GM12878 (cell line): ENCODE data around the gene CASQ1. TPM values are rescaled to one million over a fixed set of nuclear protein-coding genes. Genes with fewer than 3 reads are reported as not detected.

Experiments used
- ATF7 ChIP-seq: fragments of 450-650 bp; IDR thresholded peaks from 2 replicates; pipeline ENCODE4 v1.6.1; 2016; ENCODE audit warnings: low read depth, mild to moderate bottlenecking
- CBX3 ChIP-seq: fragments of 200-600 bp; sonication (generic); IDR thresholded peaks from 2 replicates; pipeline ENCODE4 v1.6.1; 2016; ENCODE audit warnings: low read depth, borderline replicate concordance
- CEBPB ChIP-seq, 2 experiments: fragments of 150-350 bp in 1 of 2; IDR thresholded peaks; 2 replicates each; pipeline ENCODE4 v1.6.1; 2012 to 2014; ENCODE audit warnings: low read depth in 2 of 2, low read length in 2 of 2, borderline replicate concordance in 1 of 2, inconsistent platforms in 1 of 2
- HDGF ChIP-seq: fragments of 450-650 bp; IDR thresholded peaks from 2 replicates; pipeline ENCODE4 v1.6.1; 2016; ENCODE audit warnings: antibody characterized with exemption
- MTA2 ChIP-seq: fragments of 450-650 bp; IDR thresholded peaks from 2 replicates; pipeline ENCODE4 v1.6.1; 2016; ENCODE audit warnings: low read depth, mild to moderate bottlenecking, moderate library complexity
- MYB ChIP-seq: fragments of 150-350 bp; IDR thresholded peaks from 2 replicates; pipeline ENCODE4 v1.6.1; 2014; ENCODE audit warnings: mild to moderate bottlenecking, low read depth, low read length, borderline replicate concordance
- TCF12 ChIP-seq: IDR thresholded peaks from 2 replicates; pipeline ENCODE4 v1.6.1; 2011; ENCODE audit warnings: low read depth, mild to moderate bottlenecking, low read length
- YBX1 ChIP-seq: fragments of 450-650 bp; IDR thresholded peaks from 2 replicates; pipeline ENCODE4 v1.6.1; 2016; ENCODE audit warnings: antibody characterized with exemption
- polyA plus RNA-seq, 11 experiments: library from polyadenylated mRNA; depleted of rRNA in 4 of 11; unstranded in 6 of 11; stranded (reverse) in 5 of 11; fragments of >200 nt; fragmentation: Nextera tagmentation in 4 of 11; fragmentation: Illumina TruSeq in 1 of 11; extraction: Ambion mirVana in 4 of 11; extraction: Trizol in 1 of 11; gene quantifications; 1 replicate in 1 of 11; 2 replicates in 10 of 11; pipeline versions ENCODE4 v1.2.1 to v1.2.3, GENCODE V29; 2011 to 2016; ENCODE audit warnings: inconsistent platforms in 2 of 11, missing spikeins in 2 of 11, low read depth in 1 of 11
- total RNA-seq, 4 experiments: library from RNA; depleted of rRNA in 3 of 4; stranded (reverse); fragments of >200 nt in 3 of 4; fragmentation: Illumina TruSeq in 1 of 4; extraction: Trizol in 1 of 4; gene quantifications; 2 replicates each; pipeline versions ENCODE4 v1.2.1 to v1.2.3, GENCODE V29; 2013 to 2021
- TF ChIP-seq, protein P1 (sequence below): IDR thresholded peaks from 2 replicates; pipeline ENCODE4 v1.6.1; 2011; ENCODE audit warnings: borderline replicate concordance, low read depth, mild to moderate bottlenecking, moderate library complexity, mixed read lengths, low read length; ENCODE audit not compliant: insufficient read depth; ENCODE audit errors: extremely low read length
- TF ChIP-seq, protein P2 (sequence below): fragments of 150-350 bp; IDR thresholded peaks from 2 replicates; pipeline ENCODE4 v1.6.1; 2014; ENCODE audit warnings: mild to moderate bottlenecking, low read depth, low read length
- TF ChIP-seq, protein P3 (sequence below): fragments of 450-650 bp; IDR thresholded peaks from 2 replicates; pipeline ENCODE4 v1.6.1; 2017; ENCODE audit warnings: mild to moderate bottlenecking

CASQ1 gene
- total and polyA plus RNA-seq, 10 of the 15 experiments (the other 5 are each of a cell fraction or from before 2014, with no cell fraction given): 0.10 to 0.77 (median 0.34) TPM

GRCh38 chr1:160204526-160205241 lies 14.3 kb downstream of the CASQ1 start (continued):
- TF ChIP-seq, protein P1, sequence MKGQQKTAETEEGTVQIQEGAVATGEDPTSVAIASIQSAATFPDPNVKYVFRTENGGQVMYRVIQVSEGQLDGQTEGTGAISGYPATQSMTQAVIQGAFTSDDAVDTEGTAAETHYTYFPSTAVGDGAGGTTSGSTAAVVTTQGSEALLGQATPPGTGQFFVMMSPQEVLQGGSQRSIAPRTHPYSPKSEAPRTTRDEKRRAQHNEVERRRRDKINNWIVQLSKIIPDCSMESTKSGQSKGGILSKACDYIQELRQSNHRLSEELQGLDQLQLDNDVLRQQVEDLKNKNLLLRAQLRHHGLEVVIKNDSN: no peak
- TF ChIP-seq HDGF: no peak
- TF ChIP-seq YBX1: no peak
- TF ChIP-seq MYB: no peak
- TF ChIP-seq, protein P2, sequence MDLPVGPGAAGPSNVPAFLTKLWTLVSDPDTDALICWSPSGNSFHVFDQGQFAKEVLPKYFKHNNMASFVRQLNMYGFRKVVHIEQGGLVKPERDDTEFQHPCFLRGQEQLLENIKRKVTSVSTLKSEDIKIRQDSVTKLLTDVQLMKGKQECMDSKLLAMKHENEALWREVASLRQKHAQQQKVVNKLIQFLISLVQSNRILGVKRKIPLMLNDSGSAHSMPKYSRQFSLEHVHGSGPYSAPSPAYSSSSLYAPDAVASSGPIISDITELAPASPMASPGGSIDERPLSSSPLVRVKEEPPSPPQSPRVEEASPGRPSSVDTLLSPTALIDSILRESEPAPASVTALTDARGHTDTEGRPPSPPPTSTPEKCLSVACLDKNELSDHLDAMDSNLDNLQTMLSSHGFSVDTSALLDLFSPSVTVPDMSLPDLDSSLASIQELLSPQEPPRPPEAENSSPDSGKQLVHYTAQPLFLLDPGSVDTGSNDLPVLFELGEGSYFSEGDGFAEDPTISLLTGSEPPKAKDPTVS: no peak
- peak; percentile 81 for TF ChIP-seq MTA2
- TF ChIP-seq TCF12: 0 out of 2 replicates have a peak, but pooled peaks have one; percentile 33
- no peak for TF ChIP-seq CEBPB (IDR thresholded peaks at IDR 0.05; ENCODE audit: borderline replicate concordance in 1 of 2, low read depth in 2 of 2, low read length in 2 of 2)
- no peak for TF ChIP-seq CBX3
- TF ChIP-seq, protein P3, sequence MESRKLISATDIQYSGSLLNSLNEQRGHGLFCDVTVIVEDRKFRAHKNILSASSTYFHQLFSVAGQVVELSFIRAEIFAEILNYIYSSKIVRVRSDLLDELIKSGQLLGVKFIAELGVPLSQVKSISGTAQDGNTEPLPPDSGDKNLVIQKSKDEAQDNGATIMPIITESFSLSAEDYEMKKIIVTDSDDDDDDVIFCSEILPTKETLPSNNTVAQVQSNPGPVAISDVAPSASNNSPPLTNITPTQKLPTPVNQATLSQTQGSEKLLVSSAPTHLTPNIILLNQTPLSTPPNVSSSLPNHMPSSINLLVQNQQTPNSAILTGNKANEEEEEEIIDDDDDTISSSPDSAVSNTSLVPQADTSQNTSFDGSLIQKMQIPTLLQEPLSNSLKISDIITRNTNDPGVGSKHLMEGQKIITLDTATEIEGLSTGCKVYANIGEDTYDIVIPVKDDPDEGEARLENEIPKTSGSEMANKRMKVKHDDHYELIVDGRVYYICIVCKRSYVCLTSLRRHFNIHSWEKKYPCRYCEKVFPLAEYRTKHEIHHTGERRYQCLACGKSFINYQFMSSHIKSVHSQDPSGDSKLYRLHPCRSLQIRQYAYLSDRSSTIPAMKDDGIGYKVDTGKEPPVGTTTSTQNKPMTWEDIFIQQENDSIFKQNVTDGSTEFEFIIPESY: no peak
- TF ChIP-seq ATF7: peak; percentile 96
